ENCODE measurements around the gene ENOX1. TPM values are rescaled to one million over a fixed set of nuclear protein-coding genes. Genes with fewer than 3 reads are reported as not detected.

ENOX1 gene
- total and polyA plus RNA-seq, 9 of the 15 experiments (the other 6 are each of a cell fraction or from before 2014, with no cell fraction given) = not detected

- no peak overlapping the region for H3K9ac ChIP-seq (ENCODE audit: insufficient read depth in 1 of 2, low read depth in 2 of 2, low read length in 2 of 2)
Measured at GRCh38 chr13:43785650-43786471, 911 bp downstream of the ENOX1 start.

More at GRCh38 chr13:43785650-43786471, 911 bp downstream of the ENOX1 start:
- in situ Hi-C loops (cut with MboI) = no loop called here
- ATAC-seq (no peak), DNase-seq (ENCODE audit: extremely low read depth in 1 of 4, low spot score in 3 of 4) (peak in 2 of 4 experiments; percentile 6 to 9), FAIRE-seq (no peak)
- POLR2A ChIA-PET = no interaction called here
- 42% methylated on average over 23 of the region's 76 CpGs for WGBS (ENCODE audit: insufficient coverage, low coverage, missing lambda C conversion rate)
- Histone ChIP-seq H3K27ac (ENCODE audit: extremely low read depth, low read depth, low read length) (no peak overlapping the region), H3K4me1 (replicated peaks in 1 of 2; ENCODE audit: control insufficient read depth in 2 of 2, insufficient read depth in 2 of 2, low read length in 2 of 2) (no peaks in the 10 kb centered on the region; a peak in 1 of 5 replicates), H2AFZ (ENCODE audit: low read depth, low read length) (no peak overlapping the region), H3K9me1 (ENCODE audit: control insufficient read depth, insufficient read depth, low read length) (no peaks in the 10 kb centered on the region), H3K4me2 (ENCODE audit: insufficient read depth, low read length) (no peak overlapping the region), H4K20me1 (replicated peaks; ENCODE audit: control insufficient read depth, insufficient read depth, low read length) (no peaks in the 10 kb centered on the region), H3K36me3 (ENCODE audit: control insufficient read depth, insufficient read depth, low read length) (no peaks in the 10 kb centered on the region), H3K79me2 (ENCODE audit: control insufficient read depth, insufficient read depth, low read length) (no peaks in the 10 kb centered on the region), H3K9me3 (replicated peaks; ENCODE audit: control insufficient read depth, insufficient read depth, low read depth, low read length) (no peaks in the 10 kb centered on the region), H3K4me3 (no peak overlapping the region), H3K27me3 (ENCODE audit: control insufficient read depth in 2 of 2, insufficient read depth in 2 of 2, low read length in 2 of 2) (no peaks in the 10 kb centered on the region)
- BruUV-seq (replicated peaks) = no TSS peak
- CTCF ChIA-PET (ENCODE audit: low intra/inter-chr PET ratio) = no interaction called here
- intact Hi-C loops (cut with micrococcal nuclease) = no loop called here
- TF ChIP-seq, protein P1, sequence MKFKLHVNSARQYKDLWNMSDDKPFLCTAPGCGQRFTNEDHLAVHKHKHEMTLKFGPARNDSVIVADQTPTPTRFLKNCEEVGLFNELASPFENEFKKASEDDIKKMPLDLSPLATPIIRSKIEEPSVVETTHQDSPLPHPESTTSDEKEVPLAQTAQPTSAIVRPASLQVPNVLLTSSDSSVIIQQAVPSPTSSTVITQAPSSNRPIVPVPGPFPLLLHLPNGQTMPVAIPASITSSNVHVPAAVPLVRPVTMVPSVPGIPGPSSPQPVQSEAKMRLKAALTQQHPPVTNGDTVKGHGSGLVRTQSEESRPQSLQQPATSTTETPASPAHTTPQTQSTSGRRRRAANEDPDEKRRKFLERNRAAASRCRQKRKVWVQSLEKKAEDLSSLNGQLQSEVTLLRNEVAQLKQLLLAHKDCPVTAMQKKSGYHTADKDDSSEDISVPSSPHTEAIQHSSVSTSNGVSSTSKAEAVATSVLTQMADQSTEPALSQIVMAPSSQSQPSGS (CRISPR knock-in tag; IDR thresholded peaks at IDR 0.05) = no peak
- TF ChIP-seq TEAD2 (tag; IDR thresholded peaks at IDR 0.05) (no peak), SPI1 (IDR thresholded peaks at IDR 0.05; ENCODE audit: borderline replicate concordance, low read depth, low read length) (no peak), CBFB (CRISPR knock-in tag; IDR thresholded peaks at IDR 0.05) (no peak), SAP30 (IDR thresholded peaks at IDR 0.05; ENCODE audit: borderline replicate concordance, insufficient read depth, low read depth, low read length, poor library complexity, severe bottlenecking) (no peak), NR2C2 (CRISPR knock-in tag; IDR thresholded peaks at IDR 0.05) (no peak), NR2C2 (tag; IDR thresholded peaks at IDR 0.05) (no peak), COPS2 (conservative IDR thresholded peaks at IDR 0.05) (no peak), ZNF707 (CRISPR knock-in tag; conservative IDR thresholded peaks at IDR 0.05) (no peak), KLF16 (IDR thresholded peaks at IDR 0.05) (no peak)
